ENCODE data around the gene ZBTB7C.

ZBTB7C gene

GRCh38 chr18:47978603-47979002, 430.6 kb downstream of the ZBTB7C start:
- no peak for TF ChIP-seq CTCF (conservative IDR thresholded peaks at IDR 0.05; ENCODE audit: low read length)
- no peak overlapping the region for H3K4me3 ChIP-seq (ENCODE audit: low read length)
- no peak for DNase-seq (ENCODE audit: low read depth)

GRCh38 chr18:47978141-47978540, 431.0 kb downstream of the ZBTB7C start:
- no peak overlapping the region for H3K4me3 ChIP-seq (ENCODE audit: low read length)
- TF ChIP-seq CTCF (conservative IDR thresholded peaks at IDR 0.05; ENCODE audit: low read length) = no peak
- no peak for DNase-seq (ENCODE audit: low read depth)

Data from AG10803 (cell line).